ENCODE data around the gene KCNA2.

Gene KCNA2

DNA sequence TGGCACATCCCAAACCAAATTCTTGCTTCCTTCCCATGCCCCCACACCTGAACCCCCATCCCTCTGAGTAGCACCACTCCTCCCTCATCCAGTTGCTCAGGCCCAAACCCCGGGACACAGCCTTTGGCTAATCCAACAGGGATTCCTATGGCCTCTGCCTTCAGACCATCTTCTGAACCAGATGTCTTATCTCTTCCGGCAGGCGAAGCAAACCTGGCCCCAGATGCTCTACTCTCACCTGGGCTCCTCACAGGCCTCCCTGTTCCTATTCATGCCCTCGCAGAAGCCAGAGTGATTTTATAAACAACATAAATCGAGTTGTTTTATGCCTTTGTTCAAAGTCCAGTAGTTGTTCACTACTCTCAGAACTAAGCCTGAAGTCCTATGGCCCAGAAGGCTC lies 12.5 kb upstream of the KCNA2 start:
- no peaks in the 10 kb centered on the region for H3K36me3 ChIP-seq (ENCODE audit: insufficient read depth, low read length)
- no peaks in the 10 kb centered on the region for H3K9me3 ChIP-seq (ENCODE audit: insufficient read depth, low read length, severe bottlenecking)
- ATAC-seq (ENCODE audit: insufficient read depth, low read depth) (no peak), DNase-seq (no peak)
- H3K4me3 ChIP-seq (ENCODE audit: low read depth in 1 of 2, low read length in 2 of 2) = no peak overlapping the region
- peaks cover 21% of the 10 kb centered on the region for H3K4me1 ChIP-seq (ENCODE audit: insufficient read depth, low read length)
- peaks cover 30% of the 10 kb centered on the region for H3K27me3 ChIP-seq (ENCODE audit: insufficient read depth, low read length, poor library complexity)
- no peak overlapping the region for H3K4me2 ChIP-seq (ENCODE audit: insufficient read depth, low read length)
- H3K79me2 ChIP-seq (ENCODE audit: insufficient read depth, low read length) = no peaks in the 10 kb centered on the region
- peaks cover 5% of the 10 kb centered on the region for H4K20me1 ChIP-seq (ENCODE audit: insufficient read depth, low read length)
- TF ChIP-seq EZH2 (IDR thresholded peaks at IDR 0.05; ENCODE audit: borderline replicate concordance, low read depth, low read length, severe bottlenecking) = no peak
- TF ChIP-seq CTCF (IDR thresholded peaks at IDR 0.05; ENCODE audit: borderline replicate concordance, extremely low read depth, low read length, poor library complexity, severe bottlenecking) = no peak
- no peak overlapping the region for H3K27ac ChIP-seq (ENCODE audit: low read length)
- no peak overlapping the region for H2AFZ ChIP-seq (ENCODE audit: low read depth, low read length)
- no peak overlapping the region for H3K9ac ChIP-seq (ENCODE audit: low read depth, low read length)

- ATAC-seq (ENCODE audit: insufficient read depth, low read depth) = no peak
- Histone ChIP-seq H3K79me2 (ENCODE audit: insufficient read depth, low read length) (no peaks in the 10 kb centered on the region), H3K27ac (ENCODE audit: low read length) (no peak overlapping the region), H3K36me3 (ENCODE audit: insufficient read depth, low read length) (no peaks in the 10 kb centered on the region), H3K27me3 (ENCODE audit: insufficient read depth, low read length, poor library complexity) (peaks cover 36% of the 10 kb centered on the region), H3K9me3 (ENCODE audit: insufficient read depth, low read length, severe bottlenecking) (no peaks in the 10 kb centered on the region), H3K4me1 (ENCODE audit: insufficient read depth, low read length) (peaks cover 21% of the 10 kb centered on the region), H3K4me3 (ENCODE audit: low read depth in 1 of 2, low read length in 2 of 2) (no peak overlapping the region), H3K4me2 (ENCODE audit: insufficient read depth, low read length) (no peak overlapping the region), H2AFZ (ENCODE audit: low read depth, low read length) (no peak overlapping the region), H3K9ac (ENCODE audit: low read depth, low read length) (no peak overlapping the region), H4K20me1 (ENCODE audit: insufficient read depth, low read length) (peaks cover 5% of the 10 kb centered on the region)
- TF ChIP-seq CTCF (IDR thresholded peaks at IDR 0.05; ENCODE audit: borderline replicate concordance, extremely low read depth, low read length, poor library complexity, severe bottlenecking) (no peak), EZH2 (IDR thresholded peaks at IDR 0.05; ENCODE audit: borderline replicate concordance, low read depth, low read length, severe bottlenecking) (no peak)
- no peak for DNase-seq
These were observed 11.4 kb upstream of the KCNA2 start for GRCh38 chr1:110617589-110617988.

DNA sequence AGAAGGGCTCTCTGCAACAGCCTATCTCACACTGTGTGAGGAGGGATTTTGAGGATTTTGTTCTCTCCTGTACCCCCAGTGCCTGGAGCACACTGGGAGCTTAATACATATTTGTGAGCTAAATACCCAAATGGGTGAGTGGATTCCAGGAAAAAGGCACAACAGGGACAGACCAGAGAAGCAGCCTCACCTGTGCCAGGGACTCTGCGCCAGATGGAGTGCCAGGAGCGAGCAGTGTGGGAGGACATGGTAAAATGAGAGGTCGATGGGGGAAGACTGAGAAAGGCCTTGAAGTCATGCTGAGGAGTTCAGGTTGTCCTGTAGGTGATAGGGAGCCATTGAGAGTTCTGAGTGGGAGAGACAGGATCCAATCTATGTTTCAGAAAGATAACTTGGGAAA lies 11.0 kb upstream of the KCNA2 start:
- H3K27ac ChIP-seq (ENCODE audit: low read length) = no peak overlapping the region
- no peak overlapping the region for H2AFZ ChIP-seq (ENCODE audit: low read depth, low read length)
- no peak for TF ChIP-seq EZH2 (IDR thresholded peaks at IDR 0.05; ENCODE audit: borderline replicate concordance, low read depth, low read length, severe bottlenecking)
- TF ChIP-seq CTCF (IDR thresholded peaks at IDR 0.05; ENCODE audit: borderline replicate concordance, extremely low read depth, low read length, poor library complexity, severe bottlenecking) = no peak
- H3K4me1 ChIP-seq (ENCODE audit: insufficient read depth, low read length) = peaks cover 21% of the 10 kb centered on the region
- DNase-seq (no peak), ATAC-seq (ENCODE audit: insufficient read depth, low read depth) (no peak)
- H3K9me3 ChIP-seq (ENCODE audit: insufficient read depth, low read length, severe bottlenecking) = no peaks in the 10 kb centered on the region
- H3K79me2 ChIP-seq (ENCODE audit: insufficient read depth, low read length) = no peaks in the 10 kb centered on the region
- H3K9ac ChIP-seq (ENCODE audit: low read depth, low read length) = no peak overlapping the region
- no peaks in the 10 kb centered on the region for H3K36me3 ChIP-seq (ENCODE audit: insufficient read depth, low read length)
- peaks cover 5% of the 10 kb centered on the region for H4K20me1 ChIP-seq (ENCODE audit: insufficient read depth, low read length)
- H3K4me2 ChIP-seq (ENCODE audit: insufficient read depth, low read length) = no peak overlapping the region
- H3K27me3 ChIP-seq (ENCODE audit: insufficient read depth, low read length, poor library complexity) = peaks cover 37% of the 10 kb centered on the region
- H3K4me3 ChIP-seq (ENCODE audit: low read depth in 1 of 2, low read length in 2 of 2) = no peak overlapping the region

GRCh38 chr1:110616587-110616986 lies 10.4 kb upstream of the KCNA2 start:
- ATAC-seq (ENCODE audit: insufficient read depth, low read depth) = no peak
- H2AFZ ChIP-seq (ENCODE audit: low read depth, low read length) = no peak overlapping the region
- H3K9ac ChIP-seq (ENCODE audit: low read depth, low read length) = no peak overlapping the region

More at GRCh38 chr1:110616587-110616986, 10.4 kb upstream of the KCNA2 start:
- Histone ChIP-seq H3K27me3 (ENCODE audit: insufficient read depth, low read length, poor library complexity) (peaks cover 37% of the 10 kb centered on the region), H4K20me1 (ENCODE audit: insufficient read depth, low read length) (peaks cover 5% of the 10 kb centered on the region), H3K4me2 (ENCODE audit: insufficient read depth, low read length) (no peak overlapping the region), H3K4me3 (ENCODE audit: low read depth in 1 of 2, low read length in 2 of 2) (no peak overlapping the region), H3K9me3 (ENCODE audit: insufficient read depth, low read length, severe bottlenecking) (no peaks in the 10 kb centered on the region), H3K36me3 (ENCODE audit: insufficient read depth, low read length) (no peaks in the 10 kb centered on the region), H3K4me1 (ENCODE audit: insufficient read depth, low read length) (peaks cover 21% of the 10 kb centered on the region), H3K79me2 (ENCODE audit: insufficient read depth, low read length) (no peaks in the 10 kb centered on the region), H3K27ac (ENCODE audit: low read length) (no peak overlapping the region)
- peak; percentile 30 for DNase-seq
- TF ChIP-seq CTCF (IDR thresholded peaks at IDR 0.05; ENCODE audit: borderline replicate concordance, extremely low read depth, low read length, poor library complexity, severe bottlenecking) = no peak
- no peak for TF ChIP-seq EZH2 (IDR thresholded peaks at IDR 0.05; ENCODE audit: borderline replicate concordance, low read depth, low read length, severe bottlenecking)

All from DND-41 (cell line).